ENCODE data around the gene LHX2.

The LHX2 gene

DNA sequence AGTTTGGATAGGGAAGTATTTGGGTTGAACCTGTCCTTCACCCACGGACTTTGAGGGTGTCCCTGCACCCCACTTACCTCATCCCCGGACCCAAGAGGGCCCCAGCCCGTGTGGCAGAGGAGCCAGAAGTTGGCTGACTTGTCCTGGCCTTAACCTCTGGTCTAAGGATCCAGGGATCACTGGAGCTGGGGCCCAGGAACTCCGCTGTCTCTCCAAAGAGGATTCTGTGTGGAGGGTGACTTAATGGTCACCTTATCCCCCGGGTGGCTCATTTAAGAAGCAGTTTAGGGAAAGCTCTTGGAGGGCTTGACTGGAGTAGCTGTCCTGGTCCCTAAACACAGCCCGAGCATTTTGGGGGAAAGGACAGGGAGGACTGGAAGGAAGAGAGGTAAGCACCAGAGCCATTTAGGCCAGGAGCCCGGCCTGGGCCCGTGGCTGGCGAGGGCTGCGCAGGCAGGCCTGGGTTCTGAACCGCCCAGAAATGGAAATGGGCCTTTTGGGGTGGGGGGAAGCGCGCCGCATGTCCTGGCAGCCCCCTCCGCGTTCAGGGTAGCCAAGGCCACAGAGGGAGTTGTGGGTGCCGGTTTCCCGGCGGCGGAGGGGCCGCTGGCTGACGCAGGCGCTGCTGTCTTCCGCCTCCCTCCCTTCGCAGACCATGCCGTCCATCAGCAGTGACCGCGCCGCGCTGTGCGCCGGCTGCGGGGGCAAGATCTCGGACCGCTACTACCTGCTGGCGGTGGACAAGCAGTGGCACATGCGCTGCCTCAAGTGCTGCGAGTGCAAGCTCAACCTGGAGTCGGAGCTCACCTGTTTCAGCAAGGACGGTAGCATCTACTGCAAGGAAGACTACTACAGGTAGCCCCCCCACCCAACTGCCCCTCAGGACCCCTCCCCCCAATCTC, 2.0 kb downstream of the LHX2 start:
- intact Hi-C loops (cut with DNase I; ENCODE audit: low total_unique reads) = no loop called here
- H3K4me1 ChIP-seq = peaks cover 0 to 68% (median 53%) of the 10 kb centered on the region in 4 donors

DNA sequence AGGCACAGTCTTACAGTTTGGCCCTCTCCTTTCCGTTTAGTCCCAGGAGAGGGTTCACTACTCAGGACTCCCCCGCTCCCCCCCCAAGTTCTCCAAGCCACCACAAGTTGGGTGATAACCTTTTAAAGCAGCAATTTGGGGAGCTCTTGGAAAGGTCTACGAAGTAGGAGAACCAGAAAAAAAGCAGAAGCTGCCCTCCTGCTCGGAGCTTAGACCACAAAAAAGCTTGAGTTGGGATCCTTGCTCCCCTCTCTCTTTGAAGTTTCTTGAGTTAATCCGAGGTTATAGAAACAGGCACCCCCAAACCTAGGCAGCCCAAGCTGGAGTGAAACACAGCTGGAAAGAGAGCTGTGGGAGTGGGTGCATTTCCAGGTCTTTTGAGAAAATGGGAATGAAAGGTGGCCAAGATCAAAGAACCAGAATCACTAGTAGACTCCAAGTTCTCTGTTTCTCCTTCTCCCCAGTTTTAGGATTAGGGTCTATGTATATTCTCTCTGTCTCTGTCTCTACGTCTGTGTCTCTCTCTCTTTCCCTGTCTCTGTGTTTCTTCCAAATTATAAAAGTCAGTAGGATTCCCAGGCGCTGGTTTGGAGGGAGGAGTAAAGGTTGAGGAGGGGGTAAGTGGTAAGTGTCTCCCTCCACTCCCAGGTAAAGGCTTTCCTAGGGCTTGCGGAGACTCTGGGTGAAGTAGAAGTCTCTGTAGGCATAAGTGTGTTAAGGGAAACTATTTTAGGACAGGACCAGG, 2.8 kb downstream of the LHX2 start:
- Histone ChIP-seq H3K27ac (no peak overlapping the region), H3K4me1 (peaks cover 0 to 63% (median 50%) of the 10 kb centered on the region in 4 donors), H3K36me3 (no peaks in the 10 kb centered on the region), H3K4me3 (no peak overlapping the region), H3K27me3 (peaks cover 30 to 100% of the 10 kb centered on the region in 2 donors), H3K9me3 (no peaks in the 10 kb centered on the region)
- TF ChIP-seq, protein P1, sequence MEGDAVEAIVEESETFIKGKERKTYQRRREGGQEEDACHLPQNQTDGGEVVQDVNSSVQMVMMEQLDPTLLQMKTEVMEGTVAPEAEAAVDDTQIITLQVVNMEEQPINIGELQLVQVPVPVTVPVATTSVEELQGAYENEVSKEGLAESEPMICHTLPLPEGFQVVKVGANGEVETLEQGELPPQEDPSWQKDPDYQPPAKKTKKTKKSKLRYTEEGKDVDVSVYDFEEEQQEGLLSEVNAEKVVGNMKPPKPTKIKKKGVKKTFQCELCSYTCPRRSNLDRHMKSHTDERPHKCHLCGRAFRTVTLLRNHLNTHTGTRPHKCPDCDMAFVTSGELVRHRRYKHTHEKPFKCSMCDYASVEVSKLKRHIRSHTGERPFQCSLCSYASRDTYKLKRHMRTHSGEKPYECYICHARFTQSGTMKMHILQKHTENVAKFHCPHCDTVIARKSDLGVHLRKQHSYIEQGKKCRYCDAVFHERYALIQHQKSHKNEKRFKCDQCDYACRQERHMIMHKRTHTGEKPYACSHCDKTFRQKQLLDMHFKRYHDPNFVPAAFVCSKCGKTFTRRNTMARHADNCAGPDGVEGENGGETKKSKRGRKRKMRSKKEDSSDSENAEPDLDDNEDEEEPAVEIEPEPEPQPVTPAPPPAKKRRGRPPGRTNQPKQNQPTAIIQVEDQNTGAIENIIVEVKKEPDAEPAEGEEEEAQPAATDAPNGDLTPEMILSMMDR (IDR thresholded peaks at IDR 0.05) = no peak
- no peak for DNase-seq
- intact Hi-C loops (cut with DNase I; ENCODE audit: low total_unique reads) = no loop called here

More for the DNA sequence above, 2.0 kb downstream of the LHX2 start:
- H3K36me3 ChIP-seq = no peaks in the 10 kb centered on the region
- H3K27ac ChIP-seq = no peak overlapping the region
- peak in 1 of 2 donors; percentile 56 for DNase-seq
- TF ChIP-seq, protein P1 (IDR thresholded peaks at IDR 0.05) = no peak
- peaks cover 33 to 100% of the 10 kb centered on the region in 2 donors for H3K27me3 ChIP-seq
- no peak overlapping the region for H3K4me3 ChIP-seq
- H3K9me3 ChIP-seq = no peaks in the 10 kb centered on the region

DNA sequence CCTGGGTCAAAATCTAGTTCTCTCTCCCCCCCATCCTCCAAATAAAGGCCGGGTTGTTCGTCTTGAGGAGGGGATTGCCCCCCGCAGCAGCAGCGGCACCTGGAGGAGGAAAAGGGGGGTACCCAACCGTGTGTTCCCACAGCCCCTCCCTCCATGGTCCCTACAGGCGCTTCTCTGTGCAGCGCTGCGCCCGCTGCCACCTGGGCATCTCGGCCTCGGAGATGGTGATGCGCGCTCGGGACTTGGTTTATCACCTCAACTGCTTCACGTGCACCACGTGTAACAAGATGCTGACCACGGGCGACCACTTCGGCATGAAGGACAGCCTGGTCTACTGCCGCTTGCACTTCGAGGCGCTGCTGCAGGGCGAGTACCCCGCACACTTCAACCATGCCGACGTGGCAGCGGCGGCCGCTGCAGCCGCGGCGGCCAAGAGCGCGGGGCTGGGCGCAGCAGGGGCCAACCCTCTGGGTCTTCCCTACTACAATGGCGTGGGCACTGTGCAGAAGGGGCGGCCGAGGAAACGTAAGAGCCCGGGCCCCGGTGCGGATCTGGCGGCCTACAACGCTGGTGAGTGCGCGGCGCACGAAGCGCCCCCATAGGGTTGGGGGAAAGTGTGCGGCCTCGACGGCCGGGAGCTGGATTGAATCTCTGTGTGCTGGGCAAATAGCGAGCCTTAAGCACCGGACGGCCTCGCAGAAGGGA, 3.5 kb downstream of the LHX2 start:
- Histone ChIP-seq H3K27me3 (peaks cover 27 to 99% of the 10 kb centered on the region in 2 donors), H3K36me3 (no peaks in the 10 kb centered on the region), H3K9me3 (no peaks in the 10 kb centered on the region), H3K4me3 (no peak overlapping the region), H3K4me1 (peaks cover 0 to 63% (median 50%) of the 10 kb centered on the region in 4 donors), H3K27ac (no peak overlapping the region)
- TF ChIP-seq, protein P1 (IDR thresholded peaks at IDR 0.05) = no peak
- peak in 1 of 2 donors; percentile 55 for DNase-seq
- intact Hi-C loops (cut with DNase I; ENCODE audit: low total_unique reads) = no loop called here

DNA sequence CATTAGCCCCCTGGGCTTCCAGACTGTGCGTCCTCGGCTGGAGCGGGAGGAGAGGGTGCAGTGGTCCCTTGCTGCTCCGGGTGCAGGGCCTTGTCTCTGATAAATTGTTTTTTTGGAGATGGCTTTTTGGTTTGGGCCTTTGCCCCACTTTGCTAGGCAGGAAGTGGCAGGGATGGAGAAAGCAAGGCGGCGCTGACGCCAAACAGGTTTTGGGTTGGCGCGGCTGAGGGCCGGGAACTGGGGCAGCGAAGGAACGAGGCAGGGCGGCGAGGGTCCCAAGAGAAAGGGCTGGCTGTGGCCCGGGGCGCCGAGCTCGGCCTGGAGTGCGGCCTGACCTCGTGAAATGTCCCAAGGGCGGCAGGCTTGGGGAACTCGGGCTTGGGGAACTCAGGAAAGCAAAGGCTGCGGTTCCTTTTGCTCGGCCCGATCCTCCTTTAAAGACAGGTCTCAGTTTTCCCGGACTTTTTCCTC, 4.1 kb downstream of the LHX2 start:
- Histone ChIP-seq H3K27ac (no peak overlapping the region), H3K4me3 (no peak overlapping the region), H3K27me3 (peaks cover 24 to 99% of the 10 kb centered on the region in 2 donors), H3K36me3 (no peaks in the 10 kb centered on the region), H3K9me3 (no peaks in the 10 kb centered on the region), H3K4me1 (peaks cover 0 to 61% (median 47%) of the 10 kb centered on the region in 4 donors)
- TF ChIP-seq, protein P1 (IDR thresholded peaks at IDR 0.05) = no peak
- peak in 1 of 2 donors; percentile 54 for DNase-seq
- intact Hi-C loops (cut with DNase I; ENCODE audit: low total_unique reads) = no loop called here
